Testis (tissue), 3 donors: ENCODE results near the gene CTU1. TPM values are rescaled to one million over a fixed set of nuclear protein-coding genes. Genes with fewer than 3 reads are reported as not detected.
A peak's percentile ranks its signal among the peaks of the same experiment; 100 is the strongest.

Source experiments
- DNase-seq: peaks from one replicate; pipeline ENCODE4 v3.0.0-alpha.2; 2019
- H3K27ac ChIP-seq, 2 donors: fragments of 200-600 bp; sonication (generic); one replicate each; pipeline ENCODE4 v1.5.1; 2019
- H3K27me3 ChIP-seq: fragments of 200-600 bp; sonication (generic); one replicate; pipeline ENCODE4 v1.5.1; 2019
- H3K36me3 ChIP-seq: fragments of 200-600 bp; sonication (generic); one replicate; pipeline ENCODE4 v1.5.1; 2017; ENCODE audit warnings: low read depth; ENCODE audit errors: missing control alignments
- H3K4me1 ChIP-seq: fragments of 200-600 bp; sonication (generic); one replicate; pipeline ENCODE4 v1.5.1; 2019
- H3K4me3 ChIP-seq, 2 donors: fragments of 200-600 bp; sonication (generic); one replicate each; pipeline ENCODE4 v1.5.1; 2017 to 2019
- H3K9me3 ChIP-seq: fragments of 200-600 bp; sonication (generic); one replicate; pipeline ENCODE4 v1.5.1; 2017
- POLR2A ChIP-seq: fragments of 450-650 bp; IDR thresholded peaks from one replicate; pipeline ENCODE4 v1.6.1; 2017; ENCODE audit warnings: antibody characterized with exemption, mild to moderate bottlenecking, moderate library complexity
- WGBS, 2 donors: methylation state at CpG; one replicate each; pipeline ENCODE4 v1.1.5; 2018; 5-methylcytosine and 5-hydroxymethylcytosine counted together
- intact Hi-C: fragments of 100-400 bp; cut with DNase I; formaldehyde crosslinking; loops from one replicate; pipeline ENCODE4 v1.15.1; 2023; ENCODE audit warnings: low total_unique reads
- polyA plus RNA-seq: library from polyadenylated mRNA; stranded (reverse); fragments of 350-450 nt; fragmentation: Illumina TruSeq; extraction: RNeasy Lipid Tissue Mini Kit (QIAGEN cat#74804); gene quantifications from one replicate; pipeline ENCODE4 v1.2.3, GENCODE V29; 2014; ENCODE audit warnings: low read depth, low replicate concordance; ENCODE audit not compliant: insufficient read depth
- total RNA-seq, 2 donors: library from RNA; depleted of rRNA; stranded (reverse); fragments of >200 nt; gene quantifications; one replicate each; pipeline ENCODE4 v1.2.3, GENCODE V29; 2016
- TF ChIP-seq, protein P1 (sequence below), 3 experiments: fragments of 450-650 bp in 2 of 3; fragments of 200-600 bp in 1 of 3; sonication (generic) in 1 of 3; IDR thresholded peaks; one replicate each; pipeline ENCODE4 v1.5.1; 2016 to 2019; ENCODE audit warnings: antibody characterized with exemption in 3 of 3, mild to moderate bottlenecking in 2 of 3, moderate library complexity in 1 of 3

Gene CTU1
- total and polyA plus RNA-seq, 3 donors from 2014 or later = 2.0 to 23.5 (median 17.6) TPM

- Histone ChIP-seq H3K27me3 (no peaks in the 10 kb centered on the region), H3K36me3 (no peaks in the 10 kb centered on the region), H3K27ac (no peak overlapping the region), H3K4me3 (no peak overlapping the region), H3K9me3 (no peaks in the 10 kb centered on the region), H3K4me1 (peaks cover 14% of the 10 kb centered on the region)
- no peak for DNase-seq
- TF ChIP-seq, protein P1, sequence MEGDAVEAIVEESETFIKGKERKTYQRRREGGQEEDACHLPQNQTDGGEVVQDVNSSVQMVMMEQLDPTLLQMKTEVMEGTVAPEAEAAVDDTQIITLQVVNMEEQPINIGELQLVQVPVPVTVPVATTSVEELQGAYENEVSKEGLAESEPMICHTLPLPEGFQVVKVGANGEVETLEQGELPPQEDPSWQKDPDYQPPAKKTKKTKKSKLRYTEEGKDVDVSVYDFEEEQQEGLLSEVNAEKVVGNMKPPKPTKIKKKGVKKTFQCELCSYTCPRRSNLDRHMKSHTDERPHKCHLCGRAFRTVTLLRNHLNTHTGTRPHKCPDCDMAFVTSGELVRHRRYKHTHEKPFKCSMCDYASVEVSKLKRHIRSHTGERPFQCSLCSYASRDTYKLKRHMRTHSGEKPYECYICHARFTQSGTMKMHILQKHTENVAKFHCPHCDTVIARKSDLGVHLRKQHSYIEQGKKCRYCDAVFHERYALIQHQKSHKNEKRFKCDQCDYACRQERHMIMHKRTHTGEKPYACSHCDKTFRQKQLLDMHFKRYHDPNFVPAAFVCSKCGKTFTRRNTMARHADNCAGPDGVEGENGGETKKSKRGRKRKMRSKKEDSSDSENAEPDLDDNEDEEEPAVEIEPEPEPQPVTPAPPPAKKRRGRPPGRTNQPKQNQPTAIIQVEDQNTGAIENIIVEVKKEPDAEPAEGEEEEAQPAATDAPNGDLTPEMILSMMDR (IDR thresholded peaks at IDR 0.05) = no peak
- intact Hi-C loops = no loop called here
- WGBS, 2 donors = 79 to 82% methylated on average over 7 of the region's 7 CpGs
Observed at GRCh38 chr19:51066393-51067186, 41.6 kb downstream of the CTU1 start.

DNA sequence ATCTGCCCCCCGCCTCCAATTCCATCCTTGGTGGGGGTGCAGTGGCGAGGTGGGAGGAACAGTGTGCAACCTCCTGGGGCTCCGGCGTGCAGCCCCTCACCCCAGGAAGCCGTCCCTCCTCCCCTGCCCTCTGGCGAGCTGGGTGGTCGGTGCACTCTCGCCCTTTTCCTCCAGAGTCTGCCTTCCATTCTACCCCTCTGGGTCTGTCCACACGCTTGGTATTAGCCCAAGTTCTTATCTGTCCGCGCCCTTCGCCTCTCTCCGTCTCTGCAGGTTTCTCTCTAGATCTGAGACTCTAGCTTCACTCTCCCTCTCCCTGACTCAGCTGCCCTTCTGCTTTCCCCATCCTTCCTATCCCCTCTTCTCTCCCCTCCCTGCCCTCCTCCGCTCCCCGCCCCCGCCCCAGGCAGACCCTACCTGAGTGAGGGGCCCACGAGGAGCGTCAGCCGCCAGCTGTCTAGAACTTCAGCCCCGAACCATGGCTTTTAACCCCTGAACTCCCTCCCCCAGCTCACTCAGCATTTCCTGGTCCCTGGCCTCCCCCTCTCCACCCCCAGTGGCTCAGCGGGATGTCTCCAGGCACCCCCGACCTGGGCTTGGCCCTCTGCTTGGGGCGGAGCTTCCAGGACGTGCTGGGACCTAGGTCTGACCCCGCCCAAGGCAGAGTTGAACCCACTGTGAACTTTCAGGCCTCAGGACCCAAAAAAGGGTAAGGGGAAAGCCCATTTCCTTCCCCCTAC lies 42.8 kb downstream of the CTU1 start:
- TF ChIP-seq, protein P1 (IDR thresholded peaks at IDR 0.05) = no peak
- TF ChIP-seq POLR2A = no peak
- H3K4me1 ChIP-seq = peaks cover 14% of the 10 kb centered on the region
- H3K9me3 ChIP-seq = no peaks in the 10 kb centered on the region
- intact Hi-C loops = no loop called here
- no peaks in the 10 kb centered on the region for H3K27me3 ChIP-seq
- H3K36me3 ChIP-seq = no peaks in the 10 kb centered on the region
- WGBS, 2 donors = 5 to 16% methylated on average over 21 to 24 of the region's 25 CpGs
- no peak overlapping the region for H3K27ac ChIP-seq
- DNase-seq = no peak
- peak overlapping the region; percentile 29 to 37 for H3K4me3 ChIP-seq

- no peaks in the 10 kb centered on the region for H3K27me3 ChIP-seq
- TF ChIP-seq POLR2A = no peak
- TF ChIP-seq, protein P1 (IDR thresholded peaks at IDR 0.05) = no peak
- peak within 1 kb of the TSS; percentile 29 to 37 for H3K4me3 ChIP-seq
- peak; percentile 71 for DNase-seq
- H3K4me1 ChIP-seq = peaks cover 14% of the 10 kb centered on the region
- H3K36me3 ChIP-seq = no peaks in the 10 kb centered on the region
- no peak within 1 kb of the TSS for H3K27ac ChIP-seq
- WGBS, 2 donors = 12 to 39% methylated on average over 11 to 37 of the region's 38 CpGs
- H3K9me3 ChIP-seq = no peaks in the 10 kb centered on the region
- intact Hi-C loops = no loop called here
Observed at GRCh38 chr19:51064534-51065220, 43.5 kb downstream of the CTU1 start, which contains the start of gene KLK13. Gene KLK13, minus strand, starts transcription at chr19:51065092. Its CDS starts 25 bp downstream, at chr19:51065067.

- H3K9me3 ChIP-seq = no peaks in the 10 kb centered on the region
- H3K36me3 ChIP-seq = no peaks in the 10 kb centered on the region
- intact Hi-C loops = no loop called here
- no peak overlapping the region for H3K4me3 ChIP-seq
- no peak for DNase-seq
- 74 to 89% methylated on average over 7 of the region's 7 CpGs for WGBS, 2 donors
- no peak overlapping the region for H3K27ac ChIP-seq
- no peaks in the 10 kb centered on the region for H3K27me3 ChIP-seq
- peaks cover 14% of the 10 kb centered on the region for H3K4me1 ChIP-seq
- TF ChIP-seq, protein P1 (IDR thresholded peaks at IDR 0.05) = no peak
- TF ChIP-seq POLR2A = no peak
Observed at GRCh38 chr19:51063664-51064063, 44.5 kb downstream of the CTU1 start.
